ENCODE measurements around the gene C2. TPM values are rescaled to one million over a fixed set of nuclear protein-coding genes. Genes with fewer than 3 reads are reported as not detected.

Gene C2
- total RNA-seq, 2 donors from 2014 or later, result 13.8 to 40.2 TPM

DNA sequence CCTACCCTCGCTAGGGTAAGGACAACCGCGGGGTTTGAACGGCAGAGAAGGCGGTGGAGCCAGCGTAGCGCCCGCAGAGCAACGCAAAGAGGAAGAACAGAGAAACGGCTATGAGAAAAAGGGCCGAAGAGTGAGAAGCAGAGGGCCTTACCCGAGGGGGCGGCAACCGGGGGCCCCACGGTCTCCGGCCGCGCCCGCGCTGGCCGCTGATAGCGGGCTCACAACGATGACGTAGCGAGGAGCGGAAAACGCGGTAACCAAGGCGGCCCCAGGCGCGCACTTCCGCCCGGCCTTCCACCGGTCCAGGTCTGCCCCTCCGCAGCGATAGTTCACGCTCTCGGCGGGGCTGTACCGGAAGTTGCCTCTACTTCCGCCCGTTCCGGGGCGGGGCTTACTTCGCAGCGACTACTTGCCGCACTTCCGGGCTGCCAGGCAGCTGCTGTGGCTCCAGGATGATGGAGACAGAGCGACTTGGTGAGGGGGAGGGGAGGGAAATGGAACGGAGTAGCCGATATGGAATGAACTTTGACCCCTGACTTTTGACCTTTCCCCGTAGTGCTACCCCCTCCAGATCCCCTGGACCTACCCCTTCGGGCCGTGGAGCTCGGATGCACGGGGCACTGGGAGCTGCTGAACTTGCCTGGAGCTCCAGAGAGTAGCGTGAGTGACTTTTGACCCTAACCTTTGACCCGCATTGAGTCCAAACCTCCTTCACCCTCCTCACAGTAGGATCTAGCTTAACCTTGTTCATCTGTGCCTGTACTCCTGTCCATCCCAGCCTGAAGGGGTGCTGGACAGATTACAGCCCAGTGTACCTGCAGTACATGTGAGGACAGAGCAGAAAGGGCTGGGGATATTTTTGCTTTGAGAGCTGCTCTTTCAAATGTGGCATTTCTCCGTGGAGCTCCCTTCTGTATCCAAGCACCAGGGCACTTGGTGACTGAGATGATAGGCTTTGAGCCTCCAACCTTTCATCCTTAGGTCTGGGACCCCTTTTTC is 31.5 kb downstream of the C2 start, which contains the start of the genes NELFE and SKIC2:
Gene NELFE, minus strand, starts transcription at position 231 of the 999 bp plus-strand sequence. CDS start 525 bp downstream, outside the sequence.
Gene SKIC2, plus strand, starts transcription at position 435 of the 999 bp plus-strand sequence. Its CDS starts 18 bp downstream, at position 453.
- Histone ChIP-seq H3K4me3 (peak within 1 kb of the TSS; percentile 92), H3K9me3 (no peaks in the 10 kb centered on the region), H3K36me3 (peaks cover 59% of the 10 kb centered on the region), H3K27me3 (replicated peaks; ENCODE audit: insufficient read depth) (no peaks in the 10 kb centered on the region), H3K4me1 (ENCODE audit: control insufficient read depth in 1 of 2, low read depth in 2 of 2) (peaks cover 4 to 23% of the 10 kb centered on the region in 2 donors), H3K27ac (peak within 1 kb of the TSS; percentile 84 to 94)
- peak; percentile 95 for ATAC-seq (ENCODE audit: insufficient number of reproducible peaks, low FRiP score, low read depth)
- TF ChIP-seq, protein P1, sequence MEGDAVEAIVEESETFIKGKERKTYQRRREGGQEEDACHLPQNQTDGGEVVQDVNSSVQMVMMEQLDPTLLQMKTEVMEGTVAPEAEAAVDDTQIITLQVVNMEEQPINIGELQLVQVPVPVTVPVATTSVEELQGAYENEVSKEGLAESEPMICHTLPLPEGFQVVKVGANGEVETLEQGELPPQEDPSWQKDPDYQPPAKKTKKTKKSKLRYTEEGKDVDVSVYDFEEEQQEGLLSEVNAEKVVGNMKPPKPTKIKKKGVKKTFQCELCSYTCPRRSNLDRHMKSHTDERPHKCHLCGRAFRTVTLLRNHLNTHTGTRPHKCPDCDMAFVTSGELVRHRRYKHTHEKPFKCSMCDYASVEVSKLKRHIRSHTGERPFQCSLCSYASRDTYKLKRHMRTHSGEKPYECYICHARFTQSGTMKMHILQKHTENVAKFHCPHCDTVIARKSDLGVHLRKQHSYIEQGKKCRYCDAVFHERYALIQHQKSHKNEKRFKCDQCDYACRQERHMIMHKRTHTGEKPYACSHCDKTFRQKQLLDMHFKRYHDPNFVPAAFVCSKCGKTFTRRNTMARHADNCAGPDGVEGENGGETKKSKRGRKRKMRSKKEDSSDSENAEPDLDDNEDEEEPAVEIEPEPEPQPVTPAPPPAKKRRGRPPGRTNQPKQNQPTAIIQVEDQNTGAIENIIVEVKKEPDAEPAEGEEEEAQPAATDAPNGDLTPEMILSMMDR (IDR thresholded peaks at IDR 0.05), result no peak
- peak; percentile 87 for DNase-seq (ENCODE audit: low spot score)

DNA sequence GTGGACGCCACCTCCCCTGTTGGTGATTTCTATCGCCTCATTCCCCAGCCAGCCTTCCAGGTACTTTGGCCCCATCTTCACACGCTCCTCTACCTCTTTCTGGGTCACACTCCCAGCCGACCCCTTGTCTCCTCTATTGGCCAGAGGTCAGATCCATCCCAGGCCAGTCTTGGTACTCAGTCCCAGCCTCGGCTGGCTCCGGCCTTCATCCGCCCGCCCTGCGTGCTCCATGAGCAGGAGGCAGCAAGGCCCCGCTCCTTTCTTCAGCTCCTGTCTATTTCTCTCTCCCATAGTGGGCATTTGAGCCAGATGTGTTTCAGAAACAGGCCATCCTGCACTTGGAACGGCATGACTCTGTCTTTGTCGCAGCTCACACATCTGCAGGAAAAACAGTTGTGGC is 34.1 kb downstream of the C2 start:
- TF ChIP-seq, protein P1 (IDR thresholded peaks at IDR 0.05), result no peak
- Histone ChIP-seq H3K4me1 (ENCODE audit: control insufficient read depth in 1 of 2, low read depth in 2 of 2) (peaks cover 4 to 23% of the 10 kb centered on the region in 2 donors), H3K27ac (no peak overlapping the region), H3K9me3 (no peaks in the 10 kb centered on the region), H3K4me3 (no peak overlapping the region), H3K36me3 (peaks cover 54% of the 10 kb centered on the region), H3K27me3 (replicated peaks; ENCODE audit: insufficient read depth) (no peaks in the 10 kb centered on the region)
- ATAC-seq (ENCODE audit: insufficient number of reproducible peaks, low FRiP score, low read depth) (no peak), DNase-seq (ENCODE audit: low spot score) (no peak)

DNA sequence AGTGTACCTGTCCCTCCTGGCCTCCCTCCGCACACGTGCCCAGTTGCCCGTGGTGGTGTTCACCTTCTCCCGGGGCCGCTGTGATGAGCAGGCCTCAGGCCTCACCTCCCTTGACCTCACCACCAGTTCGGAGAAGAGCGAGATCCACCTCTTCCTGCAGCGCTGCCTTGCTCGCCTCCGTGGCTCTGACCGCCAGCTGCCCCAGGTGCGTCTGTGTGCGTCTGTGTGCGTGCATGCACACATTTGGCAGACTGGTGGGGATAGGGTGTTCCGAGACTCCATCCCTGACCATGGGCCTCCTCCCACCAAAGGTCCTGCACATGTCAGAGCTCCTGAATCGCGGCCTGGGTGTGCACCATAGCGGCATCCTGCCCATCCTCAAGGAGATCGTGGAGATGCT is 36.4 kb downstream of the C2 start:
- no peak for DNase-seq (ENCODE audit: low spot score)
- Histone ChIP-seq H3K4me1 (ENCODE audit: control insufficient read depth in 1 of 2, low read depth in 2 of 2) (peaks cover 4 to 10% of the 10 kb centered on the region in 2 donors), H3K27me3 (replicated peaks; ENCODE audit: insufficient read depth) (no peaks in the 10 kb centered on the region), H3K4me3 (no peak overlapping the region), H3K27ac (no peak overlapping the region), H3K9me3 (no peaks in the 10 kb centered on the region), H3K36me3 (peaks cover 68% of the 10 kb centered on the region)
- no peak for ATAC-seq (ENCODE audit: insufficient number of reproducible peaks, low FRiP score, low read depth)
- TF ChIP-seq, protein P1 (IDR thresholded peaks at IDR 0.05), result no peak

DNA sequence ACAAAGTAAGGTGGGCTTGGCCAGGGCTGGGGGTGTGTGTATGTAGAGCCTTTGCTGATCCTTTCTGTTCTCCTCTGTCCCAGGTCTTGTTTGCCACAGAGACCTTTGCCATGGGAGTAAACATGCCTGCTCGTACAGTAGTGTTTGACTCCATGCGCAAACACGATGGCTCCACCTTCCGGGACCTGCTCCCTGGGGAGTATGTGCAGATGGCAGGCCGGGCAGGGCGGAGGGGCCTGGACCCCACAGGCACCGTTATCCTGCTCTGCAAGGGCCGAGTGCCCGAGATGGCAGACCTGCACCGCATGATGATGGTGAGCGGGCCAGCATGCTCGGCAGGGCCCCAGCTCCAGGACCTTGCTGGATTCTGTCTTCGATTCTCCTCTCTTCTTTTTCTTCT is 38.2 kb downstream of the C2 start:
- Histone ChIP-seq H3K27ac (no peak overlapping the region), H3K4me3 (no peak overlapping the region), H3K9me3 (no peaks in the 10 kb centered on the region), H3K4me1 (ENCODE audit: control insufficient read depth in 1 of 2, low read depth in 2 of 2) (peaks cover 4 to 11% of the 10 kb centered on the region in 2 donors), H3K27me3 (replicated peaks; ENCODE audit: insufficient read depth) (no peaks in the 10 kb centered on the region), H3K36me3 (peaks cover 74% of the 10 kb centered on the region)
- TF ChIP-seq, protein P1 (IDR thresholded peaks at IDR 0.05), result no peak
- no peak for DNase-seq (ENCODE audit: low spot score)
- no peak for ATAC-seq (ENCODE audit: insufficient number of reproducible peaks, low FRiP score, low read depth)

DNA sequence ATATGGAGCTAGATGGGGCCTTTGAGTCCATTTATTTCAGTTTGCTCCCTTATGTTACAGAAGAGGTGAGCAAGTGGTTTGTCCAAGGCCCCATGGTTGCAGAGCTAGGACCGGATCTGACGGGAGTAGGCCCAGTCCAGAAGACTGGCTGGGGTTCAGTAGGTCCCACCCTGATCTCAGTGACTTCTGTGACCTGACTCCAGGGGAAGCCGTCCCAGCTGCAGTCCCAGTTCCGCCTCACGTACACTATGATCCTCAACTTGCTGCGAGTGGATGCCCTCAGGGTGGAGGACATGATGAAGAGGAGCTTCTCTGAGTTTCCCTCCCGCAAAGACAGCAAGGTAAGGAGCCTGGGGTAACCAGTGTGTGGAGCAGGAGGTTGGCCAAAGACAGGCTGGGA is 39.0 kb downstream of the C2 start:
- Histone ChIP-seq H3K4me1 (ENCODE audit: control insufficient read depth in 1 of 2, low read depth in 2 of 2) (peaks cover 10 to 19% of the 10 kb centered on the region in 2 donors), H3K36me3 (peaks cover 68% of the 10 kb centered on the region), H3K9me3 (no peaks in the 10 kb centered on the region), H3K27me3 (replicated peaks; ENCODE audit: insufficient read depth) (no peaks in the 10 kb centered on the region), H3K27ac (no peak overlapping the region), H3K4me3 (no peak overlapping the region)
- ATAC-seq (ENCODE audit: insufficient number of reproducible peaks, low FRiP score, low read depth), result no peak
- DNase-seq (ENCODE audit: low spot score), result no peak
- TF ChIP-seq, protein P1 (IDR thresholded peaks at IDR 0.05), result no peak

All from thoracic aorta (tissue), 2 donors.